ENCODE results near the gene TBC1D9. TPM values are rescaled to one million over a fixed set of nuclear protein-coding genes. Genes with fewer than 3 reads are reported as not detected.

TBC1D9 gene
- total RNA-seq, 1 experiment from 2014 or later: not detected

- Histone ChIP-seq H3K9ac (ENCODE audit: low read length) (no peak overlapping the region), H2AFZ (ENCODE audit: low read length) (no peak overlapping the region), H3K9me3 (ENCODE audit: low read length) (no peaks in the 10 kb centered on the region), H3K4me1 (ENCODE audit: low read length) (no peaks in the 10 kb centered on the region), H3K4me2 (ENCODE audit: low read depth, low read length, poor library complexity, severe bottlenecking) (no peak overlapping the region), H3K9me2 (replicated peaks; ENCODE audit: insufficient read depth, low read length) (no peaks in the 10 kb centered on the region), H3K27ac (ENCODE audit: low read length) (no peak overlapping the region), H4K20me1 (ENCODE audit: insufficient read depth, low read depth, low read length) (no peaks in the 10 kb centered on the region), H3K36me3 (ENCODE audit: insufficient read depth, low read length) (no peaks in the 10 kb centered on the region), H3K79me2 (ENCODE audit: low read length) (no peaks in the 10 kb centered on the region), H3K27me3 (ENCODE audit: low read length) (no peaks in the 10 kb centered on the region), H3K4me3 (ENCODE audit: low read length) (no peak overlapping the region)
- DNase-seq: no peak
Observed at GRCh38 chr4:140633124-140633523, 123.1 kb downstream of the TBC1D9 start.

DNA sequence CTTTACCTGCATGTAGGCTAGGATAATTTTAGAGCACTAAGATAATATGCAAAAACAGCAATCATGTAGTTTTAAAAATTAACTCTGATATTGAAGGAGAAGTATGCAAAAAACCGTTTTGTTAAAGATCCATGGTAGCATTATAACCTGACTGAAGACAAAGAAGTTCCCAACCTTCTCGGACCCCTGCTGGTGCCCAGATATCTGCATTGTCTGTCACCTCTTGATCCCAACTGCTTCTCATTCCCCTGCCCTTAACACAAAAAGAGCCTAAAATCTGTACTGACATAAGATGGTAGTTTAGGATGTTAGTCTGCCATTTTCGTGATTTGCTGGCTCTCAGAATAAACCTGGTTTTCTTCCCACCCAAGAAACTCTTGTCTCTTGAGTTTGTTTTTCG lies 125.9 kb downstream of the TBC1D9 start:
- Histone ChIP-seq H3K4me3 (ENCODE audit: low read length) (no peak overlapping the region), H3K27ac (ENCODE audit: low read length) (no peak overlapping the region), H3K9me2 (replicated peaks; ENCODE audit: insufficient read depth, low read length) (no peaks in the 10 kb centered on the region), H3K9ac (ENCODE audit: low read length) (no peak overlapping the region), H3K36me3 (ENCODE audit: insufficient read depth, low read length) (no peaks in the 10 kb centered on the region), H4K20me1 (ENCODE audit: insufficient read depth, low read depth, low read length) (no peaks in the 10 kb centered on the region), H3K4me2 (ENCODE audit: low read depth, low read length, poor library complexity, severe bottlenecking) (no peak overlapping the region), H3K9me3 (ENCODE audit: low read length) (no peaks in the 10 kb centered on the region), H3K4me1 (ENCODE audit: low read length) (no peaks in the 10 kb centered on the region), H3K27me3 (ENCODE audit: low read length) (no peaks in the 10 kb centered on the region), H3K79me2 (ENCODE audit: low read length) (no peaks in the 10 kb centered on the region), H2AFZ (ENCODE audit: low read length) (no peak overlapping the region)
- peak; percentile 4 for DNase-seq

GRCh38 chr4:140628016-140628415 lies 128.2 kb downstream of the TBC1D9 start:
- H3K9me3 ChIP-seq (ENCODE audit: low read length): no peaks in the 10 kb centered on the region
- H2AFZ ChIP-seq (ENCODE audit: low read length): no peak overlapping the region
- no peaks in the 10 kb centered on the region for H3K27me3 ChIP-seq (ENCODE audit: low read length)
- no peaks in the 10 kb centered on the region for H3K4me1 ChIP-seq (ENCODE audit: low read length)
- H3K27ac ChIP-seq (ENCODE audit: low read length): no peak overlapping the region
- H3K79me2 ChIP-seq (ENCODE audit: low read length): no peaks in the 10 kb centered on the region
- DNase-seq: peak; percentile 2
- H3K9me2 ChIP-seq (replicated peaks; ENCODE audit: insufficient read depth, low read length): no peaks in the 10 kb centered on the region
- H3K9ac ChIP-seq (ENCODE audit: low read length): no peak overlapping the region
- no peak overlapping the region for H3K4me2 ChIP-seq (ENCODE audit: low read depth, low read length, poor library complexity, severe bottlenecking)
- no peaks in the 10 kb centered on the region for H4K20me1 ChIP-seq (ENCODE audit: insufficient read depth, low read depth, low read length)
- no peak overlapping the region for H3K4me3 ChIP-seq (ENCODE audit: low read length)
- H3K36me3 ChIP-seq (ENCODE audit: insufficient read depth, low read length): no peaks in the 10 kb centered on the region

DNA sequence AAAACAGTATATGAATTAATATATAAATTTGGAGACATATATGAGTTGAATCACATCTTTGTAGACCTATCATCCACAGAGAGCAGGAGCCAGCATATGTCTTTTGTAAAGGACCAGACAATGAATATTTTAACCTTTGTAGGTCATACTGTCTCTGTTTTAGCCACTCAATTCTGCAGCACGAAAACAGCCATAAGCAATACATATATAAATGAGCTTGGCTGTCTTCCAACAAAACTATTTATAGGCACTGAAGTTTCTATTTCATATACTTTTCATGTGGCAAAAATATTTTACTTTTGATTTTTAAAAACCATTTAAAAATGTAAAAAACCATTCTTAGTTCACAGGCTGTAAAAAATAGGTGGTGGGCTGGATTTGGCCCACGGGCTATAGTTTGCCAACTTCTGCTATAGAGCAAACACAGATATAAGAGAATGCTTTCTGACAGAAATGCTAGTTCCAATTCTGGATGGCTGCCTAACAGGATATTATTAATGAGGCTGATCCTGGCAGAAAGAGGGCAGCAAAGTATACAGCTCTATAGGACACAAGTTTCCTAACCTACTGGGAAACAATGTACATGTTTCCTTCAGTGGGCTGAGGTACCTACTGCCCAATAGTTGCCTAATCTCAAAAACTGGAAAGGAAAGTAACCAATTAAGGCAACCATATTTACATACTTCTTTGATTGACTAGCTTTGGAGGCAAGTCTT lies 129.4 kb downstream of the TBC1D9 start:
- Histone ChIP-seq H2AFZ (ENCODE audit: low read length) (no peak overlapping the region), H3K4me1 (ENCODE audit: low read length) (no peaks in the 10 kb centered on the region), H3K9me2 (replicated peaks; ENCODE audit: insufficient read depth, low read length) (no peaks in the 10 kb centered on the region), H3K27me3 (ENCODE audit: low read length) (no peaks in the 10 kb centered on the region), H3K4me3 (ENCODE audit: low read length) (no peak overlapping the region), H4K20me1 (ENCODE audit: insufficient read depth, low read depth, low read length) (no peaks in the 10 kb centered on the region), H3K79me2 (ENCODE audit: low read length) (no peaks in the 10 kb centered on the region), H3K36me3 (ENCODE audit: insufficient read depth, low read length) (no peaks in the 10 kb centered on the region), H3K9me3 (ENCODE audit: low read length) (no peaks in the 10 kb centered on the region), H3K27ac (ENCODE audit: low read length) (no peak overlapping the region), H3K4me2 (ENCODE audit: low read depth, low read length, poor library complexity, severe bottlenecking) (no peak overlapping the region), H3K9ac (ENCODE audit: low read length) (no peak overlapping the region)
- no peak for DNase-seq

- H3K27ac ChIP-seq (ENCODE audit: low read length): no peak overlapping the region
- no peaks in the 10 kb centered on the region for H3K79me2 ChIP-seq (ENCODE audit: low read length)
- H3K4me2 ChIP-seq (ENCODE audit: low read depth, low read length, poor library complexity, severe bottlenecking): no peak overlapping the region
- H3K4me3 ChIP-seq (ENCODE audit: low read length): no peak overlapping the region
- no peaks in the 10 kb centered on the region for H3K9me2 ChIP-seq (replicated peaks; ENCODE audit: insufficient read depth, low read length)
- no peak for DNase-seq
- no peak overlapping the region for H2AFZ ChIP-seq (ENCODE audit: low read length)
- no peaks in the 10 kb centered on the region for H3K4me1 ChIP-seq (ENCODE audit: low read length)
- H3K36me3 ChIP-seq (ENCODE audit: insufficient read depth, low read length): no peaks in the 10 kb centered on the region
- no peaks in the 10 kb centered on the region for H3K9me3 ChIP-seq (ENCODE audit: low read length)
- H3K9ac ChIP-seq (ENCODE audit: low read length): no peak overlapping the region
- H4K20me1 ChIP-seq (ENCODE audit: insufficient read depth, low read depth, low read length): no peaks in the 10 kb centered on the region
- no peaks in the 10 kb centered on the region for H3K27me3 ChIP-seq (ENCODE audit: low read length)
Observed at GRCh38 chr4:140622333-140622958, 133.7 kb downstream of the TBC1D9 start.

GRCh38 chr4:140621161-140621560 lies 135.0 kb downstream of the TBC1D9 start:
- H3K4me3 ChIP-seq (ENCODE audit: low read length): no peak overlapping the region
- H3K4me1 ChIP-seq (ENCODE audit: low read length): no peaks in the 10 kb centered on the region
- H3K27ac ChIP-seq (ENCODE audit: low read length): no peak overlapping the region
- no peaks in the 10 kb centered on the region for H3K79me2 ChIP-seq (ENCODE audit: low read length)
- no peak overlapping the region for H3K4me2 ChIP-seq (ENCODE audit: low read depth, low read length, poor library complexity, severe bottlenecking)
- H3K36me3 ChIP-seq (ENCODE audit: insufficient read depth, low read length): no peaks in the 10 kb centered on the region
- no peaks in the 10 kb centered on the region for H3K9me3 ChIP-seq (ENCODE audit: low read length)
- H3K9me2 ChIP-seq (replicated peaks; ENCODE audit: insufficient read depth, low read length): no peaks in the 10 kb centered on the region
- no peak overlapping the region for H3K9ac ChIP-seq (ENCODE audit: low read length)
- H3K27me3 ChIP-seq (ENCODE audit: low read length): no peaks in the 10 kb centered on the region
- no peaks in the 10 kb centered on the region for H4K20me1 ChIP-seq (ENCODE audit: insufficient read depth, low read depth, low read length)
- DNase-seq: no peak
- no peak overlapping the region for H2AFZ ChIP-seq (ENCODE audit: low read length)

- no peak overlapping the region for H3K4me3 ChIP-seq (ENCODE audit: low read length)
- no peaks in the 10 kb centered on the region for H3K36me3 ChIP-seq (ENCODE audit: insufficient read depth, low read length)
- H3K79me2 ChIP-seq (ENCODE audit: low read length): no peaks in the 10 kb centered on the region
- no peak overlapping the region for H2AFZ ChIP-seq (ENCODE audit: low read length)
- no peak overlapping the region for H3K4me2 ChIP-seq (ENCODE audit: low read depth, low read length, poor library complexity, severe bottlenecking)
- H3K27ac ChIP-seq (ENCODE audit: low read length): no peak overlapping the region
- H4K20me1 ChIP-seq (ENCODE audit: insufficient read depth, low read depth, low read length): no peaks in the 10 kb centered on the region
- H3K9ac ChIP-seq (ENCODE audit: low read length): no peak overlapping the region
- H3K9me3 ChIP-seq (ENCODE audit: low read length): no peaks in the 10 kb centered on the region
- no peaks in the 10 kb centered on the region for H3K27me3 ChIP-seq (ENCODE audit: low read length)
- H3K4me1 ChIP-seq (ENCODE audit: low read length): no peaks in the 10 kb centered on the region
- no peaks in the 10 kb centered on the region for H3K9me2 ChIP-seq (replicated peaks; ENCODE audit: insufficient read depth, low read length)
- no peak for DNase-seq
Observed at GRCh38 chr4:140617499-140618248, 138.5 kb downstream of the TBC1D9 start.

DNA sequence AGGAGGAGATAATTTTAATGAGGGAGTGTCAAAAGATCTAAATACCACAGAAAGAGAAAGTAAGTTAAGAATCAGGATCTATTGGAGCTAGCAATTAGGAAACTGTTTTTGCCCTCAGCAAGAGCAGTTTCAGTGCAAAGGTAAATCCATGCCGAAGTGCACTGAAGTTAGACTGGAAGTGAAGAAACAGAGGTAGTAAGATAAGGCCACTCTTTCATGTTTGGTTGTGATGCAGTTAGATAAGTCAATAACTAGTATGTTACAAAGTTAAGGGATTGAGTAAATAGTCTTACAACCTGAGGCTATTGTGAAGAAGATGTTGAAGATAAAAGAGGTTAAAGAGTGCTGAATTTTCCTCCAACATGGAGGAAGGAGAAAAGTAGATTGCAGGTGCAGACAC lies 140.7 kb downstream of the TBC1D9 start:
- H3K4me3 ChIP-seq (ENCODE audit: low read length): no peak overlapping the region
- H3K27me3 ChIP-seq (ENCODE audit: low read length): no peaks in the 10 kb centered on the region
- H3K36me3 ChIP-seq (ENCODE audit: insufficient read depth, low read length): no peaks in the 10 kb centered on the region
- H3K4me2 ChIP-seq (ENCODE audit: low read depth, low read length, poor library complexity, severe bottlenecking): no peak overlapping the region
- peaks cover 5% of the 10 kb centered on the region for H3K4me1 ChIP-seq (ENCODE audit: low read length)
- H3K9ac ChIP-seq (ENCODE audit: low read length): no peak overlapping the region
- H3K9me3 ChIP-seq (ENCODE audit: low read length): no peaks in the 10 kb centered on the region
- H2AFZ ChIP-seq (ENCODE audit: low read length): no peak overlapping the region
- DNase-seq: no peak
- no peak overlapping the region for H3K27ac ChIP-seq (ENCODE audit: low read length)
- H4K20me1 ChIP-seq (ENCODE audit: insufficient read depth, low read depth, low read length): no peaks in the 10 kb centered on the region
- no peaks in the 10 kb centered on the region for H3K9me2 ChIP-seq (replicated peaks; ENCODE audit: insufficient read depth, low read length)
- H3K79me2 ChIP-seq (ENCODE audit: low read length): no peaks in the 10 kb centered on the region
